Fibroblast of villous mesenchyme (primary cell): ENCODE measurements around the gene ERICH6. TPM values are rescaled to one million over a fixed set of nuclear protein-coding genes. Genes with fewer than 3 reads are reported as not detected.

ENCODE experiments used
- DNase-seq: peaks from one replicate; pipeline ENCODE4 v3.0.0-alpha.2; 2010; ENCODE audit warnings: low read depth
- H3K4me3 ChIP-seq: 2 replicates; pipeline ENCODE4 v1.5.1; 2011; ENCODE audit warnings: low read depth, mild to moderate bottlenecking, low read length
- CTCF ChIP-seq: IDR thresholded peaks from 2 replicates; pipeline ENCODE4 v1.5.1; 2012; ENCODE audit warnings: low read depth, mild to moderate bottlenecking, low read length; ENCODE audit not compliant: insufficient read depth
- total RNA-seq: library from RNA; depleted of rRNA; stranded (reverse); fragments of >200 nt; gene quantifications from 2 replicates; pipeline ENCODE4 v1.2.3, GENCODE V29; 2012

The ERICH6 gene
- total RNA-seq, 1 donor = 0.43 TPM

- H3K4me3 ChIP-seq = no peak overlapping the region
- no peak for TF ChIP-seq CTCF
- DNase-seq = no peak
These were observed 41.1 kb downstream of the ERICH6 start for GRCh38 chr3:150662410-150663200.

GRCh38 chr3:150656316-150656715, 47.4 kb downstream of the ERICH6 start:
- no peak for TF ChIP-seq CTCF
- DNase-seq = no peak
- H3K4me3 ChIP-seq = no peak overlapping the region

- no peak for TF ChIP-seq CTCF
- no peak overlapping the region for H3K4me3 ChIP-seq
- DNase-seq = no peak
These were observed 50.6 kb downstream of the ERICH6 start for GRCh38 chr3:150653110-150653561.

- TF ChIP-seq CTCF = no peak
These were observed 63.5 kb downstream of the ERICH6 start for GRCh38 chr3:150640256-150640655.

GRCh38 chr3:150639262-150639661, 64.5 kb downstream of the ERICH6 start:
- no peak for TF ChIP-seq CTCF
- DNase-seq = no peak
- H3K4me3 ChIP-seq = no peak overlapping the region

More at GRCh38 chr3:150640256-150640655, 63.5 kb downstream of the ERICH6 start:
- no peak overlapping the region for H3K4me3 ChIP-seq
- DNase-seq = no peak

- no peak overlapping the region for H3K4me3 ChIP-seq
- DNase-seq = no peak
These were observed 67.5 kb downstream of the ERICH6 start for GRCh38 chr3:150636258-150636657.

More at GRCh38 chr3:150636258-150636657, 67.5 kb downstream of the ERICH6 start:
- no peak for TF ChIP-seq CTCF
